GM19025 (cell line): ENCODE results near the gene EVX1.

Source experiments
- ATAC-seq: cut with Tn5 transposase; IDR thresholded peaks from one replicate; pipeline ENCODE4 v1.9.1; 2021; ENCODE audit warnings: mild to moderate bottlenecking, low read depth, moderate library complexity; ENCODE audit not compliant: unreplicated experiment

Gene EVX1

DNA sequence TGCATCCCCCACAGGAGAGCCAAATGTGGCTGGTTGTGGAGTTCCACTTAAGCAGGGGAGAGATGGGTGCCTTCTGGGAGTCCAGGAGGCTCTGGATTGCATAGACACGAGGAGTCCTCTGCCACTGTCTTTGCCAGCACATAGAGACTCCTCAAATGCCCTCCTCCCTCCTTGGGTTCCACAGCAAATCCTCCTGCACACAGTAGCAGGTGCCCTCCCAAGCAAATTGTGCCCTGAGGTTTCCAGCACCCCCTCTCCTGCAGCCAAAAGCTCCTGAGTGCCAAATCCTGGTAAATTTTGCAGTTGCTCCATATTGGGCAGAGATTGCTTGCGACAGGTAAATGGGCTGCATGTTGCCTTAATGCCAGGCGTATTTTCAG is 5.8 kb downstream of the EVX1 start:
- ATAC-seq, result no peak

DNA sequence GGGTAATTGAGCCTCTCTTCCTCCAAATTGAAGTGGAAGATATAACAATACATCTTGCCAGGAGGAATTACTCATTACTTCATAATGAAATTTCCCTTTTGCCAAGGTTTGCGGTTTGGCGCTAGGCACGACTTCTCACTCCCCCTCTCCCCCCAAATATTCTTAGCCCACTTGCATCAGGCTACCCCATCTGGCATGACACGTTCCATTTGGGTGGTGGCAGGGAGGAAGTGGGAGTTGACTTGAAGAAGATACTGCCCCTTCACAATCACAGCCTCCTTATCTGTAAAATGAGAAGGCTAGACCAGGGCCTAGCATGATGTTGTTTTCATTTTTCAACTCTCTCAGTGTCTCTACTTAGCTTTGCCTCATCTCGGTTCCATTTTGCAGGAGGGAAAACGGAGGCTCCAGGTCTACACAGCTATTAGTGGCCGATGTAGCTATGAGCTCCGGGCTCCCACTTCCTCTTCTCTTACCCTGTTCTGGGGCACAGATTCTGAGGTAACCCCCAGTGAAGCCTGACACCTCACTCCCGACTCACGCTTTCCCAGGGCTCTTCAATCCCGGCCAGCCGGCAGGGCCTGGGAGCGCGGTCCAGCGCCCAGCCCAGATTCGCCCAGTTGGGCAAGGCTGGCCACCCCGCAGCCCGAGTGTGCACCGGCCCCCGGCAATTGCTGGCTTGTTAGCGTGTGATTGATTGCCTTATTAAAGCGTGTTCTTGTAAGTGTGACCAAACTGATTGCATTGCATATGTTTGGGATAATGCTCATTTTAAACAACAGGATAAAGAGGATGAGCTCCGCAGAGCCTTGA is 6.5 kb downstream of the EVX1 start:
- ATAC-seq, result no peak

GRCh38 chr7:27249724-27250556 is 7.3 kb downstream of the EVX1 start:
- no peak for ATAC-seq

DNA sequence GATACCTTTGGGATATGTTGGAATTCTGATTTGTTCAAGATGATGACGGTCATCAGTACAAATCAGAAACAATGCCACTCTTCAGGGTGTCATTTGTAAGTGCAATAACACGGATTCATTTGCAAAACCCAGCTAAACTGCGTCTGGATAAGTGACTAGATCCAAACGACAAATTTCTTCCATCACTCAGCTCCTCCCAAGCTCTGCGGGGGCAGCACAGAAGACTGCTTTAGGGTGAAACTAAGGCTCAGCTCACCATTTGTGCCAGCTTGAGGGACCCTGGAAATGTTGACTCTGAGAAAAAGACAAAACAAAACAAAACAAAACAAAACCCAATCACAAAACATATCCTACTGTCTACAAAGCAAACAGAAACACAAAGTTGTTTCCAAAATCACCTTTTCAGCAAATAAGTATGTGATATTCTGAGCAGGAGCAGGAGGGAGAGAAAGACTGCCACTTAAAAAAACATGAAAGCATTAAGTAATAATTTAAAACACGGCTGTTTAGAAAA is 8.0 kb downstream of the EVX1 start:
- ATAC-seq, result no peak

GRCh38 chr7:27251136-27251651 is 8.6 kb downstream of the EVX1 start:
- ATAC-seq, result no peak

DNA sequence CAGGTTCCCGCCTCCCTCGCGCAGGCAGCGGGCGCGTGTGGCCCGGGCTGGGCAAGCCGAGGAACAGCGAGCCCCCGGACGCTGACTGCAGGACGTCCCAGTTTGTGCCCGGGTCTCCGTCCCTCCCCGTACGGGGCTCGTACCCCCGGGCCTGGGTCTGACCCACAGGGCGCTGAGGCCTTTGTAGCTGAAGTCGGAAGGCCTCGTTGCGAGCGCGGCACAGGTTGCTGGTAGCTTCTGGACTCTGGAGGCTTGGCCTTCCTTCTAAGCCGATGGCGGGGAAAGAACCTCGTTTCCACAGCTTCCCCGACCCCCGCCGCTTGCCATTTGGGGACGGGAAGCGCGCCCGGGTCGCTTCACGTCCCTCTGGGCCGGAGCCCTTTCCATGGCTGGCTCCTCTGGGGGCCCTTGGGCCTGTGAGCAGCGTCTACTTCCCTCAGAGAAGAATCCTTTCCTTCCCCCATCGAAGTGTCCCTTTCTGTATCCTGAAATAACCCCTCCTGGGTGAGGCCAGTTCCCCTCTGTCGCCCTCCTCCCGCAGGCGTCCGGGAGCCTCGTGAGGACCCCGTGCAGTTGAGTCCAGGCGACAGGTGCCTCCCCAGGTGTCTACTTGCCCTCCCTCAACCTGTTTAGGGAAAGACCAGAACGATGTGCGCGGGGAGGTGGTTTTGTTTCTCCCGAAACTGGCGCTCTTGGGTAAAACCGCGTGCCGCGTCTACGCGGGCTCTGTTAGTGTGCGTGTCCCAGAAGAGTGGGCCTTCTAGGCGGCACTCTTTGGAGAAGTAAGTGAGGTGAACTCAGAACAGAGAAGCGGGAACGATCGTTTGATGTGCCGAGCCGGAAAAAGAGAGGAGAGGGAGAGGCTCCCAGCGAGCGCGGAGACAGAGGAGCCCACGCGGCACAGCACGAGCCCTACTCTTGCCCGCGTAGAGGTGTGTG is 9.3 kb downstream of the EVX1 start:
- ATAC-seq, result no peak

- no peak for ATAC-seq
Observed at GRCh38 chr7:27254625-27255024, 12.0 kb downstream of the EVX1 start.

GRCh38 chr7:27260211-27260610 is 17.6 kb downstream of the EVX1 start:
- no peak for ATAC-seq

DNA sequence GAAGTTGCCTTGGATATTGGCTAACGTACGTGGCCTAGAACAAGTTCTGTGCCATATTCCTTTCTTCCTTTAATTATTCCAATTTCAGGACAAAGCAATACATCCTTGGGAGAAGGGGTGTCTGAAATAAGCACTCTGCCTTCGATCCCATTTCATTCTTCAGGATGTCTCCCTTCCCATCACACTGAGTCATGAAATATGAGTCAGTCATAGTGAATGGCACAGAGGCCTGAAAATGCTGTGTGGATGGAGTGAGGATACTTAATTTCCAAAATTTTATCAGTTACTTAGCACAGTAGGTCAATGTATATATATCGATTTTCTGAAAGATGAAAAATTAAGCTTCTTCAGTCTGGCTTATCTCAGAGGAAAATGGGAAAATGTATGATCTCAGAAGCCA is 19.5 kb downstream of the EVX1 start:
- no peak for ATAC-seq

DNA sequence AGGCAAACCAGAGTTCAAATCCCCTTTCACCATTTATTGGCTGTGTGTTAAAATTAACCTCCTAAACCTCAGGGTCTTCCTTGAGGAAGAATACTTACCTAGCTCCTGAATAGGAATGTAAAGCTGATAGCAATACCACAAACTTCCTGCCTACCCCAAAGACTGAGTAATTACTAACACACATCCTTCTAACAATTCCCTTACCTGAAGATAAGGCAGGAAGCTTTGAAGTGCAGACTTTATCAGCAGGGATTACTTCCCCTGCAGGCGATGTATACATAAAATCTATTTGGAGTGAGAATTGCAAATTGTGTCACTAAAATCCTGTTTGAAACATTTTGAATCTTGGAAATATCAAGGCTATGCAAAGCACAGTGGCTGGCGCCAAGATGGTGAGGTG is 21.2 kb downstream of the EVX1 start:
- no peak for ATAC-seq

- ATAC-seq, result no peak
Observed at GRCh38 chr7:27269455-27269854, 26.9 kb downstream of the EVX1 start.

GRCh38 chr7:27271384-27271783 is 28.8 kb downstream of the EVX1 start:
- ATAC-seq, result no peak

DNA sequence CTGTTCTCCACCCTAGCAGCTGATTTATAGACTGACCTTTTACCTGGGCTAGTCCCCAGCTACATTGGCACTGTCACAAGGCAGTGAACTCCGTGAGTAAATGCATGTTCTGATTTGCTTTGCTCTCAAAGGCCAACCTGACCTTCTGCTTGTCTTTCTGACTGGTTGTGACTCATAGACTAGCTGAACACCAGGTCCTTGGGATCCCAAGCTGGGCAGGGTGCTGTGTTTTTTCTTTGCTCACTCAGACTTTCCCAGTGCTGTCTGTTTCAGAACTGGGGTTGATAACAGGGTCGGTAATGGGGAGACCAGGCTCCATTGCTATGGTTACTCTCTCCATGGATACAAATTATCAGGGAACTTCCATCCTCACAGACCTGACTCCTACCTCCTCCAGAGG is 35.0 kb downstream of the EVX1 start:
- no peak for ATAC-seq

GRCh38 chr7:27283558-27283957 is 41.0 kb downstream of the EVX1 start:
- ATAC-seq, result no peak

GRCh38 chr7:27295236-27295635 is 52.6 kb downstream of the EVX1 start:
- no peak for ATAC-seq

DNA sequence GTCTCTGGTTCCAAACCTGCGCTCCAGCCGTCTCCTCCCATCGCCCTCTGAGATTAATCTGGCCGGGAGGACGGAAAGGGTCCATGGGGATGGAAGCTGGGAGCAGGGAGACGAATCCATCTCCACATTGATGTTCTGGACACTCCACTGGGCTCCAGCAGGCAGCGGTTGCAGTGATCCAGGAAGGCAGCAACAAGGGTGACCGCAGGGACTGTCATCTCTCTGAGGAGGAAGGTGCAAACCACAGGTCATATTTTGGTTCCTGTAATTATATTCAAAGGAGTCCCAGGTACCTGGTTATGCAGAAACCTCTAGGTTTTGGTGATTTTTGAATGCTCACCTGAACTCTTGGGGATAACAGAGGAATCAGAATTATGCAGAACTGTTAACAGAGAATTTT is 54.8 kb downstream of the EVX1 start:
- ATAC-seq, result no peak
